Peyer's patch (tissue), 4 donors: ENCODE data around the gene SLC31A2.
"Not testable (repeated sequence)": the region's sequence is repeated elsewhere in the genome, so short reads cannot be mapped to it uniquely, and the experiment has no call there.

Experiments used
- CTCF ChIP-seq, 6 experiments: fragments of 450-650 bp in 4 of 6; fragments of 200-600 bp in 2 of 6; sonication (generic) in 1 of 6; IDR thresholded peaks; one replicate each; pipeline ENCODE4 v1.5.1; 2017 to 2019; ENCODE audit warnings: antibody characterized with exemption in 6 of 6, mild to moderate bottlenecking in 3 of 6, moderate library complexity in 1 of 6
- POLR2A ChIP-seq, 2 donors: fragments of 450-650 bp; IDR thresholded peaks; one replicate each; pipeline ENCODE4 v1.5.1; 2017; ENCODE audit warnings: antibody characterized with exemption in 2 of 2, mild to moderate bottlenecking in 2 of 2, moderate library complexity in 2 of 2

GRCh38 chr9:113112706-113113510, 37.9 kb upstream of the SLC31A2 start:
- peak in 5 of 6 experiments; percentile 26 to 76 (median 50) for TF ChIP-seq CTCF (IDR thresholded peaks at IDR 0.05)
- not testable (repeated sequence) for TF ChIP-seq POLR2A (IDR thresholded peaks at IDR 0.05)
